Measurements from ENCODE around the gene RRAGD.

Gene RRAGD

GRCh38 chr6:89317067-89317466, 95.0 kb downstream of the RRAGD start:
- Mint-ChIP-seq H3K4me1 (ENCODE audit: low read depth) (no peaks in the 10 kb centered on the region), H3K9me3 (ENCODE audit: low read depth) (no peaks in the 10 kb centered on the region), H3K27ac (no peak overlapping the region), H3K27me3 (no peaks in the 10 kb centered on the region), H3K36me3 (peaks cover 16% of the 10 kb centered on the region), H3K4me3 (no peak overlapping the region)

GRCh38 chr6:89315249-89315885, 96.7 kb downstream of the RRAGD start, which contains the start of gene GABRR2:
TSS of gene GABRR2 (minus strand) at chr6:89315299. CDS start at chr6:89315165, 134 bp downstream.
- no peak within 1 kb of the TSS for H3K4me3 Mint-ChIP-seq
- H3K4me1 Mint-ChIP-seq (ENCODE audit: low read depth), result no peaks in the 10 kb centered on the region
- H3K27ac Mint-ChIP-seq, result no peak within 1 kb of the TSS
- no peaks in the 10 kb centered on the region for H3K9me3 Mint-ChIP-seq (ENCODE audit: low read depth)
- H3K36me3 Mint-ChIP-seq, result peaks cover 13% of the 10 kb centered on the region
- no peaks in the 10 kb centered on the region for H3K27me3 Mint-ChIP-seq

GRCh38 chr6:89314692-89315091, 97.4 kb downstream of the RRAGD start:
- H3K27me3 Mint-ChIP-seq, result no peaks in the 10 kb centered on the region
- H3K4me3 Mint-ChIP-seq, result no peak overlapping the region
- no peak overlapping the region for H3K27ac Mint-ChIP-seq
- H3K4me1 Mint-ChIP-seq (ENCODE audit: low read depth), result no peaks in the 10 kb centered on the region
- no peaks in the 10 kb centered on the region for H3K9me3 Mint-ChIP-seq (ENCODE audit: low read depth)
- H3K36me3 Mint-ChIP-seq, result peaks cover 7% of the 10 kb centered on the region
